RKO (cell line): ENCODE results near the gene EED.
"Not testable (repeated sequence)": the region's sequence is repeated elsewhere in the genome, so short reads cannot be mapped to it uniquely, and the experiment has no call there.

Source experiments
- DNase-seq: peaks from one replicate; pipeline ENCODE4 v3.0.0-alpha.2; 2016; ENCODE audit warnings: low spot score

Gene EED

GRCh38 chr11:86247608-86248007 is 3.1 kb downstream of the EED start:
- no peak for DNase-seq

GRCh38 chr11:86248609-86249008 is 4.1 kb downstream of the EED start:
- DNase-seq = no peak

- no peak for DNase-seq
Measured at GRCh38 chr11:86249307-86250098, 5.0 kb downstream of the EED start.

- no peak for DNase-seq
Measured at GRCh38 chr11:86251345-86251744, 6.8 kb downstream of the EED start.

- DNase-seq = no peak
Measured at GRCh38 chr11:86255896-86256295, 11.3 kb downstream of the EED start.

- DNase-seq = no peak
Measured at GRCh38 chr11:86256608-86257007, 12.1 kb downstream of the EED start.

- DNase-seq = no peak
Measured at GRCh38 chr11:86257446-86257845, 12.9 kb downstream of the EED start.

GRCh38 chr11:86259730-86260129 is 15.2 kb downstream of the EED start:
- no peak for DNase-seq

GRCh38 chr11:86261328-86261727 is 16.8 kb downstream of the EED start:
- no peak for DNase-seq

GRCh38 chr11:86262387-86262786 is 17.8 kb downstream of the EED start:
- no peak for DNase-seq

- no peak for DNase-seq
Measured at GRCh38 chr11:86264649-86265048, 20.1 kb downstream of the EED start.

- no peak for DNase-seq
Measured at GRCh38 chr11:86265194-86265593, 20.6 kb downstream of the EED start.

- DNase-seq = no peak
Measured at GRCh38 chr11:86269645-86270044, 25.1 kb downstream of the EED start.

- DNase-seq = no peak
Measured at GRCh38 chr11:86274503-86274902, 29.9 kb downstream of the EED start.

GRCh38 chr11:86274999-86275398 is 30.4 kb downstream of the EED start:
- DNase-seq = no peak

- DNase-seq = no peak
Measured at GRCh38 chr11:86275493-86276370, 31.2 kb downstream of the EED start.

- no peak for DNase-seq
Measured at GRCh38 chr11:86277741-86278140, 33.2 kb downstream of the EED start.

GRCh38 chr11:86278226-86278625 is 33.7 kb downstream of the EED start:
- no peak for DNase-seq

- DNase-seq = no peak
Measured at GRCh38 chr11:86279747-86280146, 35.2 kb downstream of the EED start.

- DNase-seq = no peak
Measured at GRCh38 chr11:86287468-86287796, 42.9 kb downstream of the EED start.

- DNase-seq = no peak
Measured at GRCh38 chr11:86288776-86289507, 44.4 kb downstream of the EED start.

- not testable (repeated sequence) for DNase-seq
Measured at GRCh38 chr11:86289508-86290280, 45.1 kb downstream of the EED start.
